HG03175 (cell line): ENCODE measurements around the gene CAMK2B.
A peak's percentile ranks its signal among the peaks of the same experiment; 100 is the strongest.

Experiments
- ATAC-seq: cut with Tn5 transposase; IDR thresholded peaks from one replicate; pipeline ENCODE4 v1.9.1; 2021; ENCODE audit warnings: mild to moderate bottlenecking, moderate library complexity; ENCODE audit not compliant: unreplicated experiment

Gene CAMK2B

GRCh38 chr7:44258865-44259546, 66.4 kb downstream of the CAMK2B start:
- no peak for ATAC-seq

DNA sequence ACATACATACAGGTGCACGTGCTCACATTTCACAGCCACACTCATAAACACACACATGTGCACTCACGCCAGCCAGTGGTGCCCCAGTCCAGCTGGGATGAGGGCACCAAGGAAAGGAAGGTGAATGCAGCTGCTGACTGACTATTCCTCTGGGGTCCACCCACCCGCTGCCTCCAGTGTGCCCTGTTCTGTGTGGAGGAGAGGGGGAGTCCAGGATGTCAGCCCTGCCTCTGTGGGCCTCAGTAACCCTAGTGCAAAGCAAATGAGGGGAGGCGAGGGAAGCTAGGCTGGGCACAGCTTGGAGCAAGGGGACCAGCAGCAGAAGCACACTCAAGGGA, 67.0 kb downstream of the CAMK2B start:
- ATAC-seq, result no peak

DNA sequence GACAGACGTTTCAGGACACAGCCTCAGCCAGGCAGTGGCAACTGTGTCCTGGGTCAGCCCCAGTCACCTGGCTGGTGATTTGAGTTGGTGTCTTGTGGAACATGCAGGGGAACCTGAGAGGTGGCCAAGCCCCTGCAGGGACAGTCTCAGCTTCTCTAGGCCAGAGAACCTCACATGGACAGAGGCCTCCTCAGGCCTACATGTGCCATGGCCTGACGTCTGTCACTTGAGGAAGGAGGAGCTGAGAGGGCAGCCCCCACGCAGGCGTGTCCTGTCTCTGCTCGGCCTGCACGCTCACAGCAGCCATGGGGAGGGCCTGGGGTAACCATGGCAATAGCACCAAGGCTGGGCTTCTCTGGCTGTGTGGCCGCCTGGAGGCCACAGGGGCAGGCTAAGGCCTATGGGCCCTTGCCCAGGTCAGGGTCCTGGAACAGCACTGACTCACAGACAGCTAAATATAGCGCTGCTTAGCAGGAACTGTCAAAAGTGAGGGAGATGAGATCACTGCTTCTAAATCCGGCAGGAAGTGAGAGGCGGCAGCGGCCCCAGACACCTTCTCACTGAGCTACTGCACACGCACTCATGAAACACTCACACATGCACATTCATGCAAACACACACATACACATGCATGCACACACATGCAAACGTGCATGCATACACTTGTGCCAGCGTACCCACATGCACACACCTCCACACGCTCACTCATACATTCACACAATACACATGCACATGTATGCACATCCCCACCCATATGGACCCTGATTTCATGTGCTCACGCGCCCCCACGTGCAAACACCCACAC, 67.6 kb downstream of the CAMK2B start:
- ATAC-seq, result peak; percentile 93

DNA sequence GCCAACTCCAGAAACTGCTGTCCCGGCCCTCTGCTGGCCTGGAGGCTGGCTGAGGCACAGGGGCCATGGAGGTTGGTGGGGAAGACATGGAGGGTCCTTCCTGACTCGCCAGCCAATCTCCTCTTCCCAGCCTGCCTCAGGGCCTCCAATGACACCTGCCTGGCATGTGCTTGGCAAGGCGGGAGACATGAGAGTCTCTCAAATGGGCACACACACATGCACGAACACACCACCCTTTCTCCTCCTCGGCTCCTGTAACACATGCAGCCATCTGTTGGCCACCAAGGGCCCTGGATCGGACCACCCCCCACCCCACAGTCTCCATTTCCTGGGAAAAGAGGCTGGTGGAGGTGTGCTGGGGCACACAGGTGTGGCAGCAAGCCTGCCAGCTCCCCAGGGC, 68.2 kb downstream of the CAMK2B start:
- ATAC-seq, result no peak

- ATAC-seq, result no peak
These were observed 68.9 kb downstream of the CAMK2B start for GRCh38 chr7:44256459-44256858.

DNA sequence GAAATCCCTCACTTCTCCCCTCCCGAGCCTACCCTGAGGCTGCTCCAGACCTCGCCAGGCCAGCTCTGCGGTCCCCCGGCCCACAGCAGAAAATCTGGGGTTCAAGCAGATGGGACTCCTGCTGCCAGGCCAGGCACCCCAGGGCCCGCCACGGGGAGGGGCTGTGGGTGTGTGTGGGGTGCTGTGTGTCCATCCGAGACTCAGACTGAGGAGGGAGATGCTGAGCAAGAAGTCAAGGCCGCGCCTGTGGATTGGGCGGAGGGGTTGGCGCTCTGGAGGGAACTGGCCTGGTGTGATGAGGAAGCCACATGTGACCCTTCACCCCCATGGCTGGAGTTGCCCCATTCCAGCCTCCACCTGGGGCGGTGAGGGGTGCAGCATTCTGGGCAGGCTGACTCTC, 73.5 kb downstream of the CAMK2B start:
- no peak for ATAC-seq

GRCh38 chr7:44251269-44251668, 74.1 kb downstream of the CAMK2B start:
- no peak for ATAC-seq

GRCh38 chr7:44249639-44250234, 75.7 kb downstream of the CAMK2B start:
- no peak for ATAC-seq

DNA sequence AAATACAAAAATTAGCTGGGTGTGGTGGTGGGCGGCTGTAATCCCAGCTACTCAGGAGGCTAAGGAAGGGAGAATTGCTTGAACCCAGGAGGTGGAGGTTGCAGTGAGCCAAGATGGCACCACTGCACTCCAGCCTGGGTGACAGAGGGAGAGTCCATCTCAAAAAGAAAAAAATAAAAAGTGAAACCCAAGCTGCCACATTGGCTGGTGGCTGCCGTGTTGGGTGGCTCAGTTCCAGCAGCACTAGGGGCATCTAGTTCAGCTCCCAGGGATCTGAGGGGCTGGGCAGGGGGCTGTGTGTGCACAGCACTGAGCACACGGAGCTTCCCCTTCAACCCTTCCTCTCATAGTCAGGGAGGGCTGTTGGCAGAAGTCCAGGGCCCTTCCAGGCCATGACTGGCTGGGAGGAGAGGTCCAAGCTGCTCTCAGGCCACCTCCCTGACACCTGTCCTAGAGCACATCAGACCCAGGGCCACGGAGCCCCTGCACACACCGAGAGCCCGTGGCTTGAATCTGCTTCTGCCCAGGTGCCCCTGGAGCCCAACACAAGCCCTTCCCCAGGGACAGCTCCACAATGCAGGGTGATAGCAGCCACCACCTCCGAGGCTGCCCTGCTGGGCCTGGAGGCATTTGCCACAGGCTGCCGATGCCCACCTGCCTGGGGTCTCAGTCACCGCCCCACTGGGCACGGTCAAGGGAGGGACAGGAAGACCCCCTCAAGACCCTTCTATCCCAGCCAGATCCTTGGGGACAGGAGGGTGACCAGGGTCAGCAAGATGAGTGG, 77.3 kb downstream of the CAMK2B start:
- no peak for ATAC-seq

GRCh38 chr7:44246396-44247113, 78.8 kb downstream of the CAMK2B start:
- no peak for ATAC-seq

- no peak for ATAC-seq
These were observed 81.1 kb downstream of the CAMK2B start for GRCh38 chr7:44244282-44244681.

DNA sequence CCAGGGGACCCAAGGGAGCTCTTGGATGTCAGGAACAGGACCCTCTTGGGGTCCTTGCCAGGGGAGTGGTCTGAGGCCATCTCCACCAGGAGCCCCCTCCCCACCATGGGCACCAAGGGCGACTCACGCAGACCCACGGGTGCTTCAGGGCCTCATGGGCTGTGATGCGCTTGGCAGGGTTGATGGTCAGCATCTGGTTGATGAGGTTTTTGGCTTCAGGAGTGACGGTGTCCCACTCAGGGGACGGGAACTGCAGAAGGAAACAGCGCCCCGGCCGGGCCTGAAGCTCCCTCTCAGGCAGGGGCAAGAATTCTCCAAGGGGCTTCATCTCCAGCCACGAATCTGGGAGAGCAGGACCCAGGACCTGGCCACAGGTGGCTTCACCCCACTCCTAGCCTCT, 83.3 kb downstream of the CAMK2B start:
- no peak for ATAC-seq

- peak; percentile 72 for ATAC-seq
These were observed 84.3 kb downstream of the CAMK2B start for GRCh38 chr7:44240983-44241510.

DNA sequence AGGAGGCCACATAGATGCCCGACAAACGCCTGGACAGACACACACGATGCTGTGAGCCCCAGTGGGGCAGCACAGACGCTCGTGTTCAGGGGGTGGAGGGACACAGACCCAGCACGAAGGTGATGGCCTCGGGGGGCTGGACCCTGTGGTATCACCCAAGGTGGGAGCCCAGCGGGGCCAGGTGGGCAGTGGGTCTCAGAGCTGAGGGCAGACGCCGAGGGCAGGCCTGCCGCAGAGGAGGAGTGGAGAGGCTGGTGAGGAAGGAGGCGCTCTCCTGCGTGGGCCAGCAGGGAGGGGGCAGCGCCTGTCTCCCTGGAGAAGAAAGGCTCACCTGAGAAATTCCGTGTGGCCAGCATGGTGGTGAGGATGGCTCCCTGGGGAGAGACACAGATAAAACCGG, 85.0 kb downstream of the CAMK2B start:
- no peak for ATAC-seq

DNA sequence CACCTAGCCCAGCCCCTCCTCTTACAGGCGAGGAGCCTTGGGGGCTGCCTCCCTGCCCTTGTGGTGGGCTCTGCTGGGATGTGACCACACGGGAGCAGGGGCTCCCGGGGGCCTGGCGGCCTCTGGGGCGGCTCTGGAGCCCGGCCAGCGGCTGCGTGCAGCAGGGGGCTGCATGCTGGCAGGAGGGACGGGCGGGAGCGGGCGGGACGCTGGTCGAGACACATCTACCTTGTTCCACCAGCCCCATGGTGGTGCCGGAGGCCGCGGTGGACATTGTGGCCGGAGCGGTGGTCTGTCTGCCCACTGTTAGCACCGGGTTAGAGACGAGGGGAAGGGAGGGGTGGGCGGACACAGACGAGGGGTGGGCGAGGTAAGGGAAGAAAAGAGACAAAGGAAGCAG, 86.0 kb downstream of the CAMK2B start:
- ATAC-seq, result no peak

- no peak for ATAC-seq
These were observed 87.2 kb downstream of the CAMK2B start for GRCh38 chr7:44238116-44238695.

GRCh38 chr7:44237696-44238095, 87.7 kb downstream of the CAMK2B start:
- no peak for ATAC-seq

DNA sequence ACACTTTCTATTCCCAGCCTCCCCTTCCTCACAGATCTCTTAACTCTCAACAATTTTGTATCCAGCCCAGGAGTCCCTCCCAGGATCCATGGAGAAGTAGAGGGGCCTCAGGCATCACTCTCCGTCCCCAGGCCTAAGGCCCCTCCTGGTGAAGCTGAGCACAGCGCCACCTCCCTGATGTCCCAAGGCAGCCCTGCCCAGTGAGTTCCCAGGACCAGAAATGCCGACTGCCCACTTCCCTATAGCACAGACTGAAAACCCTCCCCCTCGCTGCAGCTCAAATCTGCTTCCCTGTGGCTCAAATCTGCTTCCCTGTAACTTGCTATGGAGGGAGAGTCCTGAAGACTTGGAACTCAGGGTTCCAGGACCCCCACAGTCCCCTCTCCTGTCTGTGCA, 89.1 kb downstream of the CAMK2B start:
- ATAC-seq, result no peak

DNA sequence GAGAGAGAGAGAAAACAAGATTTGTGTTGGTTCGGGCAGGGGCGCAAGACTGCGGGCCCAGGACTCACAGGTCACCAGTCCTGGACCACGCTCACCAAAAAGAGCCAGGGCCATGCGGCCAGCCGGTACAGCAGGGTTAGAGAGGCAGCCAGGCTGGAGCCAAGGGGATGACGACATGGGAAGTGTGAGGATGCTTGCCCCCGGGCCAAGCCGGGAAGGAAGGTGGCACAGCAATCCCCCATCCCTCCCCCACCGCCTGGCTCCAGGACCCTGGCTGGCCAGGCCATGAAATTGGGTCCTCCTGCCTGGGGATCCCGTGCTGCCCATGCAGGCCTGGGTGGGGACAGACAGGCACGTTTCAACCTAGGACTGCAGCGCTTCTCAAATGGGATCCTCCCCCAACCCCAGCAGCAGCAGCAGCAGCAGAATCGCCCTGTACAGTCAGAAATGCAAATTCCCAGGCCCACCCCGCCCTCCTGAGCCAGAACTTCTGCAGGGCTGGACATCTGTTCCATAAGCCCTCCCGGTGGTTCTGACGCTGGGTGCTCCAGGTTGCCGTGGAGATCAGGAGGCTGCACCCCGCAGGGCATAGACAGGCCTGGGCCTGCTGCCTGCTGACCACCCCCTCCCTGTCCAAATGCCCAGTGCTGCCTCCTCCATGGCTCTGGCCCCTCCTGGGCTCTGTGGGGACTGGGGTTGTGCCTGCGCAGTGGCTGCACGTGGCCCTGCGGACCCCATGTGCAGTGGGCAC, 89.6 kb downstream of the CAMK2B start:
- no peak for ATAC-seq
